Activated B cell treated with CpG ODN at 0.5 μM for 24 hours (primary cell): ENCODE data around the gene OR2A5. TPM values are rescaled to one million over a fixed set of nuclear protein-coding genes. Genes with fewer than 3 reads are reported as not detected.

Source experiments
- ATAC-seq: fragments of 200-7000 bp; cut with Tn5 transposase; one replicate; pipeline ENCODE4 v1.10.0; 2021; ENCODE audit warnings: low read depth, mild to moderate bottlenecking, moderate library complexity
- CTCF ChIA-PET: fragments of 350-600 bp; sonication (Branson Sonifier 250); formaldehyde crosslinking; loops from one replicate; lab custom pipeline; 2021; ENCODE audit warnings: antibody characterized with exemption; lab: Charles Lee
- POLR2A ChIA-PET: fragments of 350-600 bp; sonication (Branson Sonifier 250); formaldehyde crosslinking; loops from one replicate; lab custom pipeline; 2021; ENCODE audit warnings: antibody characterized with exemption; lab: Charles Lee
- DNase-seq: peaks from one replicate; pipeline ENCODE4 v3.0.0; 2022
- H3K27ac Mint-ChIP-seq: one replicate; pipeline ENCODE4 v1.8.0; 2020; ENCODE audit warnings: mixed read lengths
- H3K27me3 Mint-ChIP-seq: one replicate; pipeline ENCODE4 v1.8.0; 2021; ENCODE audit warnings: mixed read lengths
- H3K36me3 Mint-ChIP-seq: one replicate; pipeline ENCODE4 v1.8.0; 2021; ENCODE audit warnings: low read depth, mixed read lengths
- H3K4me1 Mint-ChIP-seq: one replicate; pipeline ENCODE4 v1.8.0; 2021; ENCODE audit warnings: mixed read lengths
- H3K4me3 Mint-ChIP-seq: one replicate; pipeline ENCODE4 v1.8.0; 2020; ENCODE audit warnings: mild to moderate bottlenecking, mixed read lengths
- H3K9me3 Mint-ChIP-seq: one replicate; pipeline ENCODE4 v1.8.0; 2020; ENCODE audit warnings: mixed read lengths
- CTCF ChIP-seq: fragments of 200-600 bp; IDR thresholded peaks from one replicate; pipeline ENCODE4 v1.8.0; 2022; ENCODE audit warnings: antibody characterized with exemption, mild to moderate bottlenecking
- intact Hi-C: fragments of 100-400 bp; cut with micrococcal nuclease; formaldehyde crosslinking; loops from one replicate; pipeline ENCODE4 v1.15.1; 2024
- total RNA-seq: library from RNA; stranded (reverse); gene quantifications from 2 replicates; pipeline ENCODE4 v1.2.3, GENCODE V29; 2022

OR2A5 gene
- total RNA-seq, 1 donor from 2014 or later = not detected

- no peak for DNase-seq
- Mint-ChIP-seq H3K9me3 (no peaks in the 10 kb centered on the region), H3K4me3 (no peak overlapping the region), H3K4me1 (no peaks in the 10 kb centered on the region), H3K27ac (no peak overlapping the region), H3K27me3 (no peaks in the 10 kb centered on the region), H3K36me3 (no peaks in the 10 kb centered on the region)
- ChIA-PET POLR2A (no interaction called here), CTCF (no interaction called here)
- intact Hi-C loops = no loop called here
- no peak for ATAC-seq
- TF ChIP-seq CTCF = no peak
Measured at GRCh38 chr7:144019457-144019856, 29.3 kb upstream of the OR2A5 start.

- POLR2A ChIA-PET = no interaction called here
- no peak for TF ChIP-seq CTCF
- CTCF ChIA-PET = no interaction called here
- intact Hi-C loops = no loop called here
- Mint-ChIP-seq H3K36me3 (no peaks in the 10 kb centered on the region), H3K27me3 (no peaks in the 10 kb centered on the region), H3K27ac (no peak overlapping the region), H3K4me3 (no peak overlapping the region), H3K9me3 (no peaks in the 10 kb centered on the region), H3K4me1 (no peaks in the 10 kb centered on the region)
- ATAC-seq = no peak
- DNase-seq = no peak
Measured at GRCh38 chr7:144020340-144020739, 28.4 kb upstream of the OR2A5 start.

GRCh38 chr7:144022169-144022568 lies 26.6 kb upstream of the OR2A5 start:
- intact Hi-C loops = no loop called here
- TF ChIP-seq CTCF = no peak
- no peak overlapping the region for H3K4me3 Mint-ChIP-seq
- DNase-seq (no peak), ATAC-seq (no peak)
- POLR2A ChIA-PET = no interaction called here
- H3K27ac Mint-ChIP-seq = no peak overlapping the region
- H3K4me1 Mint-ChIP-seq = no peaks in the 10 kb centered on the region
- CTCF ChIA-PET = no interaction called here
- no peaks in the 10 kb centered on the region for H3K9me3 Mint-ChIP-seq
- no peaks in the 10 kb centered on the region for H3K27me3 Mint-ChIP-seq
- H3K36me3 Mint-ChIP-seq = no peaks in the 10 kb centered on the region

- TF ChIP-seq CTCF = no peak
- Mint-ChIP-seq H3K27ac (no peak overlapping the region), H3K9me3 (no peaks in the 10 kb centered on the region), H3K27me3 (peaks cover 2% of the 10 kb centered on the region), H3K36me3 (no peaks in the 10 kb centered on the region), H3K4me3 (no peak overlapping the region), H3K4me1 (no peaks in the 10 kb centered on the region)
- ChIA-PET POLR2A (no interaction called here), CTCF (no interaction called here)
- intact Hi-C loops = no loop called here
- DNase-seq = no peak
- no peak for ATAC-seq
Measured at GRCh38 chr7:144023171-144023827, 25.4 kb upstream of the OR2A5 start.

GRCh38 chr7:144024213-144024612 lies 24.5 kb upstream of the OR2A5 start:
- Mint-ChIP-seq H3K4me1 (no peaks in the 10 kb centered on the region), H3K4me3 (no peak overlapping the region), H3K27ac (no peak overlapping the region), H3K9me3 (no peaks in the 10 kb centered on the region), H3K27me3 (peaks cover 2% of the 10 kb centered on the region), H3K36me3 (no peaks in the 10 kb centered on the region)
- DNase-seq (no peak), ATAC-seq (no peak)
- ChIA-PET CTCF (no interaction called here), POLR2A (no interaction called here)
- intact Hi-C loops = no loop called here
- TF ChIP-seq CTCF = no peak
